DND-41 (cell line): Measurements from ENCODE around the gene C17orf58.

ENCODE experiments used
- ATAC-seq: fragments of 200-7000 bp; cut with Tn5 transposase; 3 replicates; pipeline ENCODE4 v1.9.1; 2021; ENCODE audit warnings: low read depth; ENCODE audit not compliant: insufficient read depth
- DNase-seq: peaks from one replicate; pipeline ENCODE4 v3.0.0-alpha.2; 2020
- H2AFZ ChIP-seq: 2 replicates; pipeline ENCODE4 v1.6.0; 2012; ENCODE audit warnings: low read depth, low read length
- H3K27ac ChIP-seq: 2 replicates; pipeline ENCODE4 v1.5.1; 2012; ENCODE audit warnings: low read length, inconsistent platforms
- H3K27me3 ChIP-seq: fragments of 200-600 bp; sonication (generic); 2 replicates; pipeline ENCODE4 v1.6.0; 2012; ENCODE audit warnings: low read length, mild to moderate bottlenecking, inconsistent platforms; ENCODE audit not compliant: insufficient read depth, poor library complexity
- H3K36me3 ChIP-seq: 2 replicates; pipeline ENCODE4 v1.5.1; 2012; ENCODE audit warnings: low read length, inconsistent platforms; ENCODE audit not compliant: insufficient read depth
- H3K4me1 ChIP-seq: 2 replicates; pipeline ENCODE4 v1.5.1; 2012; ENCODE audit warnings: mild to moderate bottlenecking, low read length; ENCODE audit not compliant: insufficient read depth
- H3K4me2 ChIP-seq: 2 replicates; pipeline ENCODE4 v1.6.0; 2012; ENCODE audit warnings: mild to moderate bottlenecking, moderate library complexity, low read length, inconsistent platforms; ENCODE audit not compliant: insufficient read depth
- H3K4me3 ChIP-seq, 2 experiments: fragments of 200-600 bp in 1 of 2; shearing (Covaris generic) in 1 of 2; 2 replicates each; pipeline ENCODE4 v1.5.1; 2012 to 2016; ENCODE audit warnings: inconsistent platforms in 2 of 2, low read length in 2 of 2, mild to moderate bottlenecking in 2 of 2, low read depth in 1 of 2, moderate library complexity in 1 of 2
- H3K79me2 ChIP-seq: 2 replicates; pipeline ENCODE4 v1.6.0; 2012; ENCODE audit warnings: low read length, inconsistent platforms; ENCODE audit not compliant: insufficient read depth
- H3K9ac ChIP-seq: 2 replicates; pipeline ENCODE4 v1.6.0; 2012; ENCODE audit warnings: low read depth, mild to moderate bottlenecking, inconsistent platforms, low read length, moderate library complexity
- H3K9me3 ChIP-seq: 2 replicates; pipeline ENCODE4 v1.5.1; 2012; ENCODE audit warnings: low read length, moderate library complexity, mild to moderate bottlenecking, inconsistent platforms; ENCODE audit not compliant: insufficient read depth, severe bottlenecking
- H4K20me1 ChIP-seq: 2 replicates; pipeline ENCODE4 v1.6.0; 2012; ENCODE audit warnings: low read length; ENCODE audit not compliant: insufficient read depth
- CTCF ChIP-seq: IDR thresholded peaks from 2 replicates; pipeline ENCODE4 v1.5.1; 2012; ENCODE audit warnings: borderline replicate concordance, low read length, moderate library complexity, mild to moderate bottlenecking; ENCODE audit not compliant: poor library complexity, severe bottlenecking; ENCODE audit errors: extremely low read depth
- EZH2 ChIP-seq: IDR thresholded peaks from 3 replicates; pipeline ENCODE4 v1.6.1; 2012; ENCODE audit warnings: borderline replicate concordance, low read depth, mild to moderate bottlenecking, moderate library complexity, low read length, inconsistent platforms; ENCODE audit not compliant: severe bottlenecking

Gene C17orf58

GRCh38 chr17:68016838-68017237 lies 20.6 kb upstream of the C17orf58 start:
- no peak overlapping the region for H2AFZ ChIP-seq
- H3K9me3 ChIP-seq: no peaks in the 10 kb centered on the region
- H3K9ac ChIP-seq: no peak overlapping the region
- H3K27ac ChIP-seq: no peak overlapping the region
- ATAC-seq (no peak), DNase-seq (no peak)
- peaks cover 15% of the 10 kb centered on the region for H3K4me1 ChIP-seq
- no peak for TF ChIP-seq EZH2
- no peak for TF ChIP-seq CTCF
- no peaks in the 10 kb centered on the region for H3K79me2 ChIP-seq
- no peak overlapping the region for H3K4me3 ChIP-seq
- H4K20me1 ChIP-seq: no peaks in the 10 kb centered on the region
- H3K27me3 ChIP-seq: no peaks in the 10 kb centered on the region
- H3K36me3 ChIP-seq: no peaks in the 10 kb centered on the region
- H3K4me2 ChIP-seq: no peak overlapping the region

- H4K20me1 ChIP-seq: no peaks in the 10 kb centered on the region
- DNase-seq (no peak), ATAC-seq (no peak)
- H3K27ac ChIP-seq: no peak overlapping the region
- no peak overlapping the region for H3K4me2 ChIP-seq
- H2AFZ ChIP-seq: no peak overlapping the region
- H3K9ac ChIP-seq: no peak overlapping the region
- peaks cover 12% of the 10 kb centered on the region for H3K4me1 ChIP-seq
- TF ChIP-seq EZH2: no peak
- TF ChIP-seq CTCF: no peak
- no peaks in the 10 kb centered on the region for H3K79me2 ChIP-seq
- H3K4me3 ChIP-seq: no peak overlapping the region
- H3K36me3 ChIP-seq: no peaks in the 10 kb centered on the region
- H3K27me3 ChIP-seq: no peaks in the 10 kb centered on the region
- no peaks in the 10 kb centered on the region for H3K9me3 ChIP-seq
These were observed 18.9 kb upstream of the C17orf58 start for GRCh38 chr17:68015081-68015723.

GRCh38 chr17:68013385-68013784 lies 17.1 kb upstream of the C17orf58 start:
- no peak for DNase-seq
- H3K79me2 ChIP-seq: no peaks in the 10 kb centered on the region

More at GRCh38 chr17:68013385-68013784, 17.1 kb upstream of the C17orf58 start:
- Histone ChIP-seq H3K36me3 (no peaks in the 10 kb centered on the region), H2AFZ (no peak overlapping the region), H3K4me1 (peaks cover 5% of the 10 kb centered on the region; the same call in 1 of the 2 replicates), H3K27ac (no peak overlapping the region), H3K9me3 (no peaks in the 10 kb centered on the region), H3K9ac (no peak overlapping the region), H3K27me3 (no peaks in the 10 kb centered on the region), H3K4me3 (no peak overlapping the region), H4K20me1 (no peaks in the 10 kb centered on the region), H3K4me2 (no peak overlapping the region)
- TF ChIP-seq EZH2: no peak
- no peak for TF ChIP-seq CTCF
- no peak for ATAC-seq
